ENCODE measurements around the gene MYPN.

The MYPN gene

DNA sequence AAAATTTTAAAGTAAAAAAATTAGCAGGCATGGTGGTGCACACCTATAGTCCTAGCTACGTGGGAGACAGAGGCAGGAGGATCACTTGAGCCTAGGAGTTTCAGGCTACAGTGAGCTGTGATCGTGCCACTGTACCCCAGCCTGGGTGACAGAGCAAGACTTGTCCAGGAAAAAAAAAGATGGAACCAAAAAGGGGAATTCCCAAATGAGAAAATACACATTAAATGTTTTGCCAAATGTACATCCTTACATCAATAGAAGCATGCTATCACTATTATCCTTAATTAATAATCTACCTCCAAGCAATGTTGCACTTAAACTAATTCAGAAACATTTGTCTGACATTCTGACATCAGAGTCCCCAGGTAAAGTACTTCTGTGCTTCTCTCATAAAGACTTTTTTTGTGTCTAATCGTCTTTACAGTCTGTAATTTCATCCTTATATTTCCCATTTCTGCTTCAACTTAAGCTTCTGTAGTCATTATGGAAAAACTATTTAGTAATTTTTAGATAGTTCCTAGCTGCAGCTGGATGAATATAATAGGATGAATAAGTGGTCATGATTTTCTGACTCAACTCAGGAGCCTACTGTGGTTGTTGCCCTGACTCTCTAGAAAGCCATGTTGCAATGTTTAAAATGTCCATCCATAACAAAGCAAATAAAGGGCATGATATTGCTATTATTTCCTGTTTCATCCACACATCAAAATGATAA is 57.7 kb downstream of the MYPN start:
- TF ChIP-seq CTCF (IDR thresholded peaks at IDR 0.05; ENCODE audit: low read depth, low read length) (no peak), MYC (IDR thresholded peaks at IDR 0.05; ENCODE audit: low read depth, low read length) (no peak), POLR2A (IDR thresholded peaks at IDR 0.05; ENCODE audit: extremely low read depth, insufficient read length) (no peak), MAX (IDR thresholded peaks at IDR 0.05; ENCODE audit: low read depth, low read length) (no peak)
- no peak for DNase-seq (ENCODE audit: low read depth)
- H3K4me3 ChIP-seq (ENCODE audit: low read depth, low read length), result no peak overlapping the region

GRCh38 chr10:68167586-68168189 is 58.4 kb downstream of the MYPN start:
- H3K4me3 ChIP-seq (ENCODE audit: low read depth, low read length), result no peak overlapping the region
- TF ChIP-seq MAX (IDR thresholded peaks at IDR 0.05; ENCODE audit: low read depth, low read length), result no peak
- TF ChIP-seq CTCF (IDR thresholded peaks at IDR 0.05; ENCODE audit: low read depth, low read length), result no peak
- no peak for TF ChIP-seq POLR2A (IDR thresholded peaks at IDR 0.05; ENCODE audit: extremely low read depth, insufficient read length)
- TF ChIP-seq MYC (IDR thresholded peaks at IDR 0.05; ENCODE audit: low read depth, low read length), result no peak
- no peak for DNase-seq (ENCODE audit: low read depth)

DNA sequence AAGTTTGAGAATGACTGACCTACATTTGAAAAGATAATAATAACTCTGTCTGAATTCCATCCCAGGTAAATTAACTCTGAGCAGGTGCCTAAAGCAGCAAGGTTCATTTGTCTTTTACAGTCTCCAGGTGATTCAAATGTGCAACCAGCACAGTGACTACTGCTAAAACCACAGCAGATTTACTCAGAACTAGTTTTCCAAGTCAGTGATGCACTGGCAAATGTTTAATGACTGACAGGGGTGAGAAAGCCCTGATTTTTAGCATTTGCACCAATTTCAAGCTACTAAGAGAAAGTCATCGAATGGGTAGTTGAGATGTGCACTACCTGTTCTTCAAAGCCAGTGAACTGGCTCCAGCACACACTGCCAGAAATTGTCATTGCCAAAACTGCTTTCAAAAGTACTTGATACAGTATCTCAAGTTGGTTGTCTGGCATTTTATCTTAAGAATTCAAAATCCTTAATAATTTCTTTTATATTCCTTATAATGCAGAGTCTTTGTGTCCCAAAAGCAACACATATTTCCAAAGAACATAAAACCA is 62.3 kb downstream of the MYPN start:
- no peak overlapping the region for H3K4me3 ChIP-seq (ENCODE audit: low read depth, low read length)
- TF ChIP-seq POLR2A (IDR thresholded peaks at IDR 0.05; ENCODE audit: extremely low read depth, insufficient read length) (no peak), CTCF (IDR thresholded peaks at IDR 0.05; ENCODE audit: low read depth, low read length) (no peak), MYC (IDR thresholded peaks at IDR 0.05; ENCODE audit: low read depth, low read length) (no peak), MAX (IDR thresholded peaks at IDR 0.05; ENCODE audit: low read depth, low read length) (no peak)
- DNase-seq (ENCODE audit: low read depth), result no peak

DNA sequence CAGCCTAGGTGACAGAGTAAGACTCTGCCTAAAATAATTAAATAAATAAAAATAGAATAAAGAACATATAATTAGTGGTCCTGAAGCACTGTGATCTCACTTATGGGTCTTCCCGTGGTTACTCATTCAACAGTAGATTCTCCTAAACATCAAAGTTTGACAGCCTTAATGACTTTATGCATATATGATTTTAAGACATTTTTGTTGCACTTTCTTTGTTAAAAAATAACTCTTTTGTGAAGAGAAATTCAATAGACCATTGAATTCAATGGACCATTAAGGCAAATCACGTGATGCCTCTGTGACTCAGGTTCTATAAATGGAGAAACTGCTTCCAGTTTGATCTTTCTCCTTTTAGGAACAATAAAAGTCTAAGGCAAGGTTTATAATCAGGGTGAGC is 63.0 kb downstream of the MYPN start:
- no peak for DNase-seq (ENCODE audit: low read depth)
- TF ChIP-seq CTCF (IDR thresholded peaks at IDR 0.05; ENCODE audit: low read depth, low read length) (no peak), MAX (IDR thresholded peaks at IDR 0.05; ENCODE audit: low read depth, low read length) (no peak), MYC (IDR thresholded peaks at IDR 0.05; ENCODE audit: low read depth, low read length) (no peak), POLR2A (IDR thresholded peaks at IDR 0.05; ENCODE audit: extremely low read depth, insufficient read length) (no peak)
- no peak overlapping the region for H3K4me3 ChIP-seq (ENCODE audit: low read depth, low read length)

DNA sequence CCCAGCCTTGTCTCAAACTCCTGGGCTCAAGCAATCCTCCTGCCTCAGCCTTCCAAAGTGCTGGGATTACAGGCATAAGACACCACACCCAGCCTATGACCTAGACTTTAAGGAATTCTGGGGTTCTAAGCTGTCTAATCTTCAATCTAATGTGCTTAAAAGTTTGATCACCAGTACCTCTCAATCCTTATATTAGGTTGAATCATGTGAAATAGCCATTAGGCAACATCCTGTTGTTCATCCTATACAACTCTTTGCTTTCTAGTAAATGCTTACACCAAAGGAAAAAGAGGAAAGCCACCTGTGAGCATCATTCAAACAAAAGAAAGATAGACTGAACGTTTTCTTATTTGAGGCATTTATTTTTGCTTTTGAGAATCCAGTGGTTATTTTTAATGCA is 66.7 kb downstream of the MYPN start:
- H3K4me3 ChIP-seq (ENCODE audit: low read depth, low read length), result no peak overlapping the region
- TF ChIP-seq MYC (IDR thresholded peaks at IDR 0.05; ENCODE audit: low read depth, low read length) (no peak), POLR2A (IDR thresholded peaks at IDR 0.05; ENCODE audit: extremely low read depth, insufficient read length) (no peak), CTCF (IDR thresholded peaks at IDR 0.05; ENCODE audit: low read depth, low read length) (no peak), MAX (IDR thresholded peaks at IDR 0.05; ENCODE audit: low read depth, low read length) (no peak)
- DNase-seq (ENCODE audit: low read depth), result no peak
